Measurements from ENCODE around the gene B3GAT3. TPM values are rescaled to one million over a fixed set of nuclear protein-coding genes. Genes with fewer than 3 reads are reported as not detected.
"Not testable (repeated sequence)": the region's sequence is repeated elsewhere in the genome, so short reads cannot be mapped to it uniquely, and the experiment has no call there.

B3GAT3 gene
- polyA plus RNA-seq, 4 donors, result 16.3 to 39.3 (median 30.1) TPM

DNA sequence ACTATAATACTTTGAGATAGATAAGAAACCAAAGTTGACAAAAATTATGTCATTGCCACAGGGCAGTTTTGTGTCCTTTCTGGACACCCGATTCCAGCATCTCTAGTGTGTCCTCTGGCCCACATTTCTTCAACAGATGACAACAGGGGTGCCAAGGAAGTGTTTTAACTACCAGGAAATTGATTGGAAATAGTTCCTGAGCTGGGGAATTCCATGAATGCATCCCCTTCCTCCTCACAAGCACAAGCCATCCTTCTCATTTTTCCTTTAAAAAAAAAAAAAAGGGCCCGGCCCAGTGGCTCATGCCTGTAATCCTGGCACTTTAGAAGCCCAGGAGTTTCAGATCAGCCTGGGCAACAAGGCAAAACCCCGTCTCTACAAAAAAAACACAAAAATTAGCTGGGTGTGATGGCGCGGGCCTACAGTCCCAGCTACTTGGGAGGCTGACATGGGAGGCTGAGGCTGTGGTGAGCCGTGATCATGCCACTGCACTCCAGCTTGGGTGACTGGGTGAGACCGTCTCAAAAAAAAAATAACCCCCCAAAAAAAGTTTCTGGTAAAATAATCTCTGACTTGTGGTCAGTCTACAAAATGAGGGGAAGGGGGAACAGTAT is 797 bp upstream of the B3GAT3 start:
- WGBS, 3 donors, result 86 to 94% (median 87%) methylated on average over 7 of the region's 7 CpGs
- no peak for FAIRE-seq
- H3K27me3 ChIP-seq (ENCODE audit: control insufficient read depth in 3 of 3, insufficient read depth in 3 of 3, low read length in 3 of 3), result no peaks in the 10 kb centered on the region

DNA sequence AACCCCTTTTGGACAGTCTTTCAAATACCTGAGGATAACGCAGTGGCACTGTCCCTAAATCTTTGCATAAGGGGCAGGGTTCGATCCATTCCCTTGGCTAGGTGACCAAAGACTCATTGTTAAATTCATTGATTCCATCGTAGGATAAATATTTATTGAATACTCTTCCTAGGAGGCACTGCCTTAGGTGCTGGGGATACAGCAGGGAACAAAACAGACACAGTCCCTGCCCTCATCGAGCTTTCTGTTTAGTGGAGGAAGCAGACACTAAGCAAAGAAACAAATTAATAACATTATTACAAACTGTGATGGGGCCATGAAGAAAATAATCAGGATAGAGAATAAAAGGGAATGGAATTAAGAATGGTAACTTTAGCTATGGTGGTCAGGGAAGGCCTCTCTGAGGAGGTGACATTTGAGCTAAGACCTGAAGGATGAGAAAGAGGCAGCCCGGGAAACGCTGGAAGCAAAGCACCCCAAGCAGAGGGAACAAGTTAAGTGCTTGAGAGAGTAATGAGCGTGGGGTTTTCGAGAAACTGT is 689 bp downstream of the B3GAT3 start:
- Histone ChIP-seq H3K27me3 (ENCODE audit: control insufficient read depth in 3 of 3, insufficient read depth in 3 of 3, low read length in 3 of 3) (no peaks in the 10 kb centered on the region), H3K4me1 (ENCODE audit: control insufficient read depth in 3 of 3, insufficient read depth in 2 of 3, low read depth in 1 of 3, low read length in 2 of 3) (peaks cover 0 to 8% (median 5%) of the 10 kb centered on the region in 3 donors), H3K9me3 (ENCODE audit: control insufficient read depth in 2 of 2, insufficient read depth in 1 of 2, low read depth in 1 of 2, low read length in 1 of 2) (no peaks in the 10 kb centered on the region), H3K4me3 (ENCODE audit: low read depth in 1 of 3, low read length in 3 of 3) (peak overlapping the region; percentile 61 to 69 (median 68)), H3K36me3 (ENCODE audit: control insufficient read depth in 3 of 3, insufficient read depth in 2 of 3, low read depth in 1 of 3, low read length in 3 of 3) (peaks cover 7 to 43% (median 10%) of the 10 kb centered on the region in 3 donors), H3K27ac (ENCODE audit: low read depth in 1 of 3, low read length in 2 of 3) (peak overlapping the region; percentile 86 to 92 (median 89))
- WGBS, 3 donors, result 21 to 27% (median 26%) methylated on average over 8 of the region's 8 CpGs
- no peak for DNase-seq
- FAIRE-seq, result no peak

More for the DNA sequence above, 797 bp upstream of the B3GAT3 start:
- peaks cover 14 to 43% (median 14%) of the 10 kb centered on the region in 3 donors for H3K36me3 ChIP-seq (ENCODE audit: control insufficient read depth in 3 of 3, insufficient read depth in 2 of 3, low read depth in 1 of 3, low read length in 3 of 3)
- peaks cover 0 to 8% (median 5%) of the 10 kb centered on the region in 3 donors for H3K4me1 ChIP-seq (ENCODE audit: control insufficient read depth in 3 of 3, insufficient read depth in 2 of 3, low read depth in 1 of 3, low read length in 2 of 3)
- H3K9me3 ChIP-seq (ENCODE audit: control insufficient read depth in 2 of 2, insufficient read depth in 1 of 2, low read depth in 1 of 2, low read length in 1 of 2), result no peaks in the 10 kb centered on the region
- H3K4me3 ChIP-seq (ENCODE audit: low read depth in 1 of 3, low read length in 3 of 3), result peak overlapping the region in 1 of 3 donors; percentile 69
- DNase-seq, result no peak
- peak overlapping the region; percentile 86 to 92 (median 89) for H3K27ac ChIP-seq (ENCODE audit: low read depth in 1 of 3, low read length in 2 of 3)

DNA sequence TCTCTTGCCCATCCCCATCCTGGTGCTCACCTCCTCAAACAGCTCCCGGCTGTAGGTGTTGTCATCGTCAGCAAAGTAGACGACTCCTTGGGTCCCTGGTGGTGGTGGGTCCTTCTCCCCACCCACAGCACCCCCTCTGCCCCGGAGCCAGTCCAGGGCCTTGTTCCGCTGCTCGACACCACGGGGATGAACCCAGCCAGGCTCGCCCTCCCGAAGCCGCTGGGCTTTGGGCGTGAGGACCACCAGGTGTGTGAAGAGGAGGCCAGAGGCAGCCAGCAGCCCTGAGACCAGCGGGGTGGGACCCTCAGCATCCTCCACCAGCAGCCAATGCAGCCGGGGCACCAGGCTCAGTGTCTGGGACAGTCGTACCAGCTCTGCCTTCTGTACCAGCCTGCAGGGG is 4.8 kb downstream of the B3GAT3 start:
- not testable (repeated sequence) for H3K27ac ChIP-seq (ENCODE audit: low read depth in 1 of 3, low read length in 2 of 3); H3K4me3 ChIP-seq (ENCODE audit: low read depth in 1 of 3, low read length in 3 of 3); DNase-seq; FAIRE-seq; H3K9me3 ChIP-seq (ENCODE audit: control insufficient read depth in 2 of 2, insufficient read depth in 1 of 2, low read depth in 1 of 2, low read length in 1 of 2); H3K27me3 ChIP-seq (ENCODE audit: control insufficient read depth in 3 of 3, insufficient read depth in 3 of 3, low read length in 3 of 3)
- WGBS, 3 donors, result 94 to 96% (median 95%) methylated on average over 11 to 14 of the region's 14 CpGs
- Histone ChIP-seq H3K36me3 (ENCODE audit: control insufficient read depth in 3 of 3, insufficient read depth in 2 of 3, low read depth in 1 of 3, low read length in 3 of 3) (peaks cover 0 to 40% (median 4%) of the 10 kb centered on the region in 3 donors), H3K4me1 (ENCODE audit: control insufficient read depth in 3 of 3, insufficient read depth in 2 of 3, low read depth in 1 of 3, low read length in 2 of 3) (peaks cover 0 to 33% (median 7%) of the 10 kb centered on the region in 3 donors)

DNA sequence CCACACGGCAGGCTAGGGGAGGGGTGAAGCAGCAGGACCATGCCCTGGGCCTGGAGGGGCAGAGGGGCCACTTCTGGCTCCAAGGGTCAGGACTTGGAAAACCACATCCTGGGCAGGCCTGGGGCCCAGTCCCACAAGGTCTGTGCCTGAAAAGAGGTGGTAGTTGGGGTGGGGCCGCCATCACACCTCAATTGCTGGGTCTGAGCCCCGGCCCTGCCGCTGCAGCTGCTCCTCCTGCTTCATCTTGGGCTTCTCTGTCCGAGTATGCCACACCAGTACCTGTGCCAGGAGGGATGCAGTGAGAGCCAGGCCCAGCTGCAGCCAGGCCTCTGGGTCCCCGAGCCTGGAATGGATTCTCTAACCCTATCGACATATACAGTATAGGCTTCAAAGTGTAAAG is 6.3 kb downstream of the B3GAT3 start:
- Histone ChIP-seq H3K36me3 (ENCODE audit: control insufficient read depth in 3 of 3, insufficient read depth in 2 of 3, low read depth in 1 of 3, low read length in 3 of 3) (peaks cover 0 to 46% (median 4%) of the 10 kb centered on the region in 3 donors), H3K4me1 (ENCODE audit: control insufficient read depth in 3 of 3, insufficient read depth in 2 of 3, low read depth in 1 of 3, low read length in 2 of 3) (peaks cover 0 to 36% (median 8%) of the 10 kb centered on the region in 3 donors), H3K4me3 (ENCODE audit: low read depth in 1 of 3, low read length in 3 of 3) (no peak overlapping the region), H3K27ac (ENCODE audit: low read depth in 1 of 3, low read length in 2 of 3) (no peak overlapping the region), H3K27me3 (ENCODE audit: control insufficient read depth in 3 of 3, insufficient read depth in 3 of 3, low read length in 3 of 3) (no peaks in the 10 kb centered on the region), H3K9me3 (ENCODE audit: control insufficient read depth in 2 of 2, insufficient read depth in 1 of 2, low read depth in 1 of 2, low read length in 1 of 2) (no peaks in the 10 kb centered on the region)
- WGBS, 3 donors, result 88 to 93% (median 90%) methylated on average over 7 of the region's 7 CpGs
- DNase-seq (no peak), FAIRE-seq (no peak)

DNA sequence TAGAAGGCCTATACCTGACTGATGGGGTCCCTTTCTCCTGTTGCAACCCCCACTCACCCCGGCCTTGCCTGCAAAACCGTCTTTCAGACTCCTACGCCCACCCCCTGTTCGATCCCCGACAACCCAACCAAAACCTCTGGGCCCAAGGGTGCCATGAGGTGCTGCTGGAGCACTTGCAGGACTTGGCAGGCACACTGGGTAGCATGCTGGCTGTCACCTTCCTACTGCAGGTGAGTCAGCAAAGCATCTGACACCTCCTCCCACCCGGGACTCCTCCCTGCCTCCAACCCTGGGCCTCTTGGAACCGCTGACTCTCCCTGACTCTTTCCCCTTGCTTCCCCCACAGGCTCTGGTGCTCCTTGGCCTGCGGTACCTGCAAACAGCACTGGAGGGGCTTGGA is 7.5 kb downstream of the B3GAT3 start:
- 39 to 64% (median 49%) methylated on average over 8 of the region's 8 CpGs for WGBS, 3 donors
- H3K4me3 ChIP-seq (ENCODE audit: low read depth in 1 of 3, low read length in 3 of 3), result no peak overlapping the region
- peak overlapping the region in 1 of 3 donors; percentile 79 for H3K27ac ChIP-seq (ENCODE audit: low read depth in 1 of 3, low read length in 2 of 3)
- H3K27me3 ChIP-seq (ENCODE audit: control insufficient read depth in 3 of 3, insufficient read depth in 3 of 3, low read length in 3 of 3), result no peaks in the 10 kb centered on the region
- FAIRE-seq (no peak), DNase-seq (peak; percentile 50 to 75)
- peaks cover 0 to 35% (median 8%) of the 10 kb centered on the region in 3 donors for H3K4me1 ChIP-seq (ENCODE audit: control insufficient read depth in 3 of 3, insufficient read depth in 2 of 3, low read depth in 1 of 3, low read length in 2 of 3)
- peaks cover 0 to 53% (median 4%) of the 10 kb centered on the region in 3 donors for H3K36me3 ChIP-seq (ENCODE audit: control insufficient read depth in 3 of 3, insufficient read depth in 2 of 3, low read depth in 1 of 3, low read length in 3 of 3)
- H3K9me3 ChIP-seq (ENCODE audit: control insufficient read depth in 2 of 2, insufficient read depth in 1 of 2, low read depth in 1 of 2, low read length in 1 of 2), result no peaks in the 10 kb centered on the region

DNA sequence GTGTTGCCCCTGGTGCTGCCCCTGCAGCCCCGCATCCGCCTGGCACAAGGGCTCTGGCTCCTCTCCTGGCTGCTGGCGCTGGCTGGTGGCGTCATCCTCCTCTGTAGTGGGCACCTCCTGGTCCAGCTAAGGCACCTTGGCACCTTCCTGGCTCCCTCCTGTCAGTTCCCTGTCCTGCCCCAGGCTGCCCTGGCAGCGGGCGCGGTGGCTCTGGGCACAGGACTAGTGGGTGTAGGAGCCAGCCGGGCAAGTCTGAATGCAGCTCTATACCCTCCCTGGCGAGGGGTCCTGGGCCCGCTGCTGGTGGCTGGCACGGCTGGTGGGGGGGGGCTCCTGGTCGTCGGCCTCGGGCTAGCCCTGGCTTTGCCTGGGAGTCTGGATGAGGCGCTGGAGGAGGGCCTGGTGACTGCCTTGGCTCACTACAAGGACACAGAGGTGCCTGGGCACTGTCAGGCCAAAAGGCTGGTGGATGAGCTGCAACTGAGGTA is 8.5 kb downstream of the B3GAT3 start:
- DNase-seq (no peak), FAIRE-seq (no peak)
- WGBS, 3 donors, result 23 to 63% (median 49%) methylated on average over 13 to 15 of the region's 15 CpGs
- Histone ChIP-seq H3K27me3 (ENCODE audit: control insufficient read depth in 3 of 3, insufficient read depth in 3 of 3, low read length in 3 of 3) (no peaks in the 10 kb centered on the region), H3K4me3 (ENCODE audit: low read depth in 1 of 3, low read length in 3 of 3) (peak overlapping the region in 1 of 3 donors; percentile 61), H3K9me3 (ENCODE audit: control insufficient read depth in 2 of 2, insufficient read depth in 1 of 2, low read depth in 1 of 2, low read length in 1 of 2) (no peaks in the 10 kb centered on the region), H3K27ac (ENCODE audit: low read depth in 1 of 3, low read length in 2 of 3) (peak overlapping the region; percentile 74 to 79 (median 74)), H3K4me1 (ENCODE audit: control insufficient read depth in 3 of 3, insufficient read depth in 2 of 3, low read depth in 1 of 3, low read length in 2 of 3) (peaks cover 0 to 35% (median 8%) of the 10 kb centered on the region in 3 donors), H3K36me3 (ENCODE audit: control insufficient read depth in 3 of 3, insufficient read depth in 2 of 3, low read depth in 1 of 3, low read length in 3 of 3) (peaks cover 0 to 58% (median 5%) of the 10 kb centered on the region in 3 donors)

DNA sequence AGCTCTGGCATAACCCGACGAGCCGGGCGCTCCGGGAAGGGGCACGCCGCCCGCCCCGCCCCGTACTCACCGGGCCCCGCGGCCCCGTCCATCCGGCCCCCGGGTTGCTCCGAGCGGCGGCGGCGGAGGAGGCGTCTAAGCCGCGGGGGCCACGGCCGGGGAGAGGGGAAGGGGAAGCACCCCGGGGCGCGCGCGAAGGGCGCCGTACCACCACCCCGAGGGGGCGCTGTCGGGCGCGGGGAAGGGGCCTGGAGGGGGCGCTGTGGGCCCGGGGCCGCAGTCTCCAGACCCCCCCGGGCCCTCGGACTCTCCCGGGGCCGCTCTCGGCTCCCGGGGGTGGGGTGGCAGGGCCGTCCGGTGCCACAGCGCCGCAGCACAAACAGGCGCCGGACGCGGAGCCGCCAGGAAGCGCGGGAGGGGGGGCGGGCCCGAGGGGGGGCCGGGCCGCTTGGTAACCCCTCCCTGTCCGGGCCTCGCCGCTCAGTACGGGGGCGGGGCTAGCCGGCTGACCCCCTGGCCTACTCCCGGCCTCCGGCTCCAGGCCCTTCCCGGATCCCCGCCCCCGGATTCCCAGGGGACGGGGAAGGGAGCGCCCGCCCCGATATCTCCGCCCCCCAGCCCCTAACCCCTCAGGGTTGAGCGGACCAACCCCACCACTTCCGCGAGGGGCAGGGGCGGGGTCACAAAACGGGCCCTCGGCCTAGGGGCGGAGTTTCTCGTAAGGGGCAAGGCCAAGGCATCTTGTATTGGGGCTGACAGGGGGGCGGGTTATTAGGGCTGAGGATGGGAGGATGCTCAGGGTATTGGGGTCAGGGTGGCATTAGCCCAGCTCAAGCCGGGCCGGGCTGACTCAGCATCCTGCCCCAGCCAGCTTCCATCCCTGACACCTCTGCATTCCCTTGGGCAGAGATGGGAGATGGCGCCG is 9.2 kb downstream of the B3GAT3 start, which contains the start of the genes EML3 and ROM1:
Gene EML3 (minus strand): TSS at position 410 of the 925 bp plus-strand sequence. CDS start 318 bp downstream, at position 92.
Gene ROM1 (plus strand): TSS at position 892 of the 925 bp plus-strand sequence. CDS start 25 bp downstream, at position 917.
- H3K4me1 ChIP-seq (ENCODE audit: control insufficient read depth in 3 of 3, insufficient read depth in 2 of 3, low read depth in 1 of 3, low read length in 2 of 3), result peaks cover 0 to 35% (median 8%) of the 10 kb centered on the region in 3 donors
- 2 to 4% (median 3%) methylated on average over 23 to 91 of the region's 91 CpGs for WGBS, 3 donors
- H3K27ac ChIP-seq (ENCODE audit: low read depth in 1 of 3, low read length in 2 of 3), result peak within 1 kb of the TSS; percentile 74 to 79 (median 74)
- FAIRE-seq (no peak), DNase-seq (peak; percentile 80 to 83)
- peaks cover 0 to 63% (median 6%) of the 10 kb centered on the region in 3 donors for H3K36me3 ChIP-seq (ENCODE audit: control insufficient read depth in 3 of 3, insufficient read depth in 2 of 3, low read depth in 1 of 3, low read length in 3 of 3)
- peak within 1 kb of the TSS; percentile 61 to 78 (median 62) for H3K4me3 ChIP-seq (ENCODE audit: low read depth in 1 of 3, low read length in 3 of 3)
- no peaks in the 10 kb centered on the region for H3K9me3 ChIP-seq (ENCODE audit: control insufficient read depth in 2 of 2, insufficient read depth in 1 of 2, low read depth in 1 of 2, low read length in 1 of 2)
- no peaks in the 10 kb centered on the region for H3K27me3 ChIP-seq (ENCODE audit: control insufficient read depth in 3 of 3, insufficient read depth in 3 of 3, low read length in 3 of 3)

All from small intestine (tissue), 7 donors.